ENCODE measurements around the gene UCP2. TPM values are rescaled to one million over a fixed set of nuclear protein-coding genes. Genes with fewer than 3 reads are reported as not detected.
A peak's percentile ranks its signal among the peaks of the same experiment; 100 is the strongest.

UCP2 gene, protein sequence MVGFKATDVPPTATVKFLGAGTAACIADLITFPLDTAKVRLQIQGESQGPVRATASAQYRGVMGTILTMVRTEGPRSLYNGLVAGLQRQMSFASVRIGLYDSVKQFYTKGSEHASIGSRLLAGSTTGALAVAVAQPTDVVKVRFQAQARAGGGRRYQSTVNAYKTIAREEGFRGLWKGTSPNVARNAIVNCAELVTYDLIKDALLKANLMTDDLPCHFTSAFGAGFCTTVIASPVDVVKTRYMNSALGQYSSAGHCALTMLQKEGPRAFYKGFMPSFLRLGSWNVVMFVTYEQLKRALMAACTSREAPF
- 100 to 1,000 TPM in 10 of 12 donors, 10 to 100 TPM in 1, not detected in 1; 86.3 to 208 (median 149) TPM for polyA plus RNA-seq (ENCODE audit: insufficient read length in 12 of 12)
- long read RNA-seq, donor 1, transcript UCP2-201 (8 exons, 2,113 nt) = major isoform, 13 of 27 reads
- long read RNA-seq, donor 1, partial matches to known transcripts = 13 of 27 reads
- long read RNA-seq, donor 1, other reads (novel, unspliced or antisense) = 0 of 27 reads
- long read RNA-seq, donor 2, transcript UCP2-201 (8 exons, 2,113 nt) = major isoform, 54 of 125 reads
- long read RNA-seq, donor 2, transcript UCP2-208 (5 exons, 1,004 nt) = minor isoform, 5 of 125 reads
- long read RNA-seq, donor 2, partial matches to known transcripts = 66 of 125 reads
- long read RNA-seq, donor 2, other reads (novel, unspliced or antisense) = 0 of 125 reads
- long read RNA-seq, donor 3, transcript UCP2-201 (8 exons, 2,113 nt) = major isoform, 22 of 25 reads
- long read RNA-seq, donor 3, partial matches to known transcripts = 0 of 25 reads
- long read RNA-seq, donor 3, other reads (novel, unspliced or antisense) = 0 of 25 reads
- long read RNA-seq, donor 4, transcript UCP2-201 (8 exons, 2,113 nt) = major isoform, 17 of 28 reads
- long read RNA-seq, donor 4, partial matches to known transcripts = 10 of 28 reads
- long read RNA-seq, donor 4, other reads (novel, unspliced or antisense) = 0 of 28 reads
- long read RNA-seq, donor 5 = 0 reads
- long read RNA-seq, donor 6, transcript UCP2-201 (8 exons, 2,113 nt) = major isoform, 27 of 39 reads
- long read RNA-seq, donor 6, partial matches to known transcripts = 12 of 39 reads
- long read RNA-seq, donor 6, other reads (novel, unspliced or antisense) = 0 of 39 reads
- long read RNA-seq, donor 7, transcript UCP2-201 (8 exons, 2,113 nt) = major isoform, 13 of 14 reads
- long read RNA-seq, donor 7, partial matches to known transcripts = 0 of 14 reads
- long read RNA-seq, donor 7, other reads (novel, unspliced or antisense) = 0 of 14 reads
- long read RNA-seq, donor 8, transcript UCP2-201 (8 exons, 2,113 nt) = major isoform, 28 of 29 reads
- long read RNA-seq, donor 8, partial matches to known transcripts = 0 of 29 reads
- long read RNA-seq, donor 8, other reads (novel, unspliced or antisense) = 0 of 29 reads
- long read RNA-seq, donor 9, transcript UCP2-201 (8 exons, 2,113 nt) = major isoform, 12 of 12 reads
- long read RNA-seq, donor 9, partial matches to known transcripts = 0 of 12 reads
- long read RNA-seq, donor 9, other reads (novel, unspliced or antisense) = 0 of 12 reads
- long read RNA-seq, donor 10, transcript UCP2-201 (8 exons, 2,113 nt) = major isoform, 47 of 48 reads
- long read RNA-seq, donor 10, partial matches to known transcripts = 0 of 48 reads
- long read RNA-seq, donor 10, other reads (novel, unspliced or antisense) = 0 of 48 reads
- long read RNA-seq, donor 11, transcript UCP2-201 (8 exons, 2,113 nt) = major isoform, 46 of 61 reads
- long read RNA-seq, donor 11, partial matches to known transcripts = 12 of 61 reads
- long read RNA-seq, donor 11, other reads (novel, unspliced or antisense) = 0 of 61 reads

DNA sequence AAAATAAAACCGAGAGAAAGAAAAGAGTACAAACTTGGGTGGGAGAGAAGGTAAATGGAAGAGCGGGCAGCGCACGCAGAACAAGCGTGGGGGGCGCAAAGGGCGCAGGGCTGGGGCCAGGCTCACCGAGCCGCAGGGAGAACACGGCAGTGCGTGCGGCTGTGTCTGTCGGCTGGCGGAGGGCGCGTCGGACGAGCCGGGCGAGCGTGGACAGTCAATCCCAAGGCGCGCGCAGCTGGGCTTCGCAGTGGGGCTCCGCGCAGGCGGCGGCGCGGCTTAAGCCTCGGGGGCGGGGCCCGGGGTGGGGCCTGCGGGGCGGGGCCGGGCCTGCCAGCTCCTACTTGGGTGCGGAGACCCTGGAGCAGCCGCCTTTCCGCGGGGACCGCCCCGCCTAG lies at the start of gene UCP2:
TSS of gene UCP2 (minus strand) at position 249 of the 395 bp plus-strand sequence. CDS start 4,465 bp downstream, outside the sequence.
- peak; percentile 59 for DNase-seq

DNA sequence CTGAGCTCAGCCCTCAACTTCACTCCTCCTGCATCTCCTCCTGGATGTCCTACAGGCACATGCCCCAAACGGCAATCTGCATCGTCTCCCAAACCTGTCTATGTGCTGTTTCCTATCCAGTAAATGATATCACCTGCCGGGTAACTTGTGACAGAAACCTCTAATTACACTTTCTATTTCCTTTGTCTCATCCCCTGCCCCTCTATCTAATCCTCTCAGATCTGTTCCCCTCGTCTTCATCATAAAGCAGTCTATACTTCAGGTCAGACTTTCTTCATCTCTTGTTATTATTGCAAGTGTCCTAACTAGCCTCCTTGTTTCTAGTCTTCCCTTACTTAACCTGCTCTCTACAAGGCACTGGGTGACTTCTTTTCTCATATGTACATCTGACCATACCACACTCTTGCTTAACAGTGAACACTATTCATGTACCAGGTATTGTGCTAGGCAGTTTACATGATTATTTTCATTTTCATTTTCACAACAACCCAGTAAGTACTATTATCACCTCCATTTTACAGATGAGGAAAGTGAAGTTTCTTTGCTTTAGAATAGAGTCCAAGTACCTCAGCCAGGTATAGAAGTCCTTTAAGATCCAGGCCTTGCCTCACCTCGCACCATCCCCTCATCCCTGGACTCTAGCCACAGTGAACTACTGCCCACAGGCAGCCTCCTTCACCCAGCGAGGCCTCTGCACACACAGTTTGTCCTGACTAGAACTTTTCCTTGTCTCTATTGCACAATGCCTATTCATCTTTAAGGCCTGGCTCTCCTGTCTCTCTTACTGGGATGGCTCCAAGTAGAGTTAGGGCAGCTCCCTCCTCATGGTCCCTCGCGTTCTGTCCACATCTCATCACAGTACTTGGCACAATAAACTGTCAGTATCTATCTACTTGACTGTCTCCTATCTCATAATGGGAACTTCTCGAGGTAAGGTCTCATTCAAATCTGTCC lies 48.4 kb upstream of the UCP2 start:
- DNase-seq = no peak

DNA sequence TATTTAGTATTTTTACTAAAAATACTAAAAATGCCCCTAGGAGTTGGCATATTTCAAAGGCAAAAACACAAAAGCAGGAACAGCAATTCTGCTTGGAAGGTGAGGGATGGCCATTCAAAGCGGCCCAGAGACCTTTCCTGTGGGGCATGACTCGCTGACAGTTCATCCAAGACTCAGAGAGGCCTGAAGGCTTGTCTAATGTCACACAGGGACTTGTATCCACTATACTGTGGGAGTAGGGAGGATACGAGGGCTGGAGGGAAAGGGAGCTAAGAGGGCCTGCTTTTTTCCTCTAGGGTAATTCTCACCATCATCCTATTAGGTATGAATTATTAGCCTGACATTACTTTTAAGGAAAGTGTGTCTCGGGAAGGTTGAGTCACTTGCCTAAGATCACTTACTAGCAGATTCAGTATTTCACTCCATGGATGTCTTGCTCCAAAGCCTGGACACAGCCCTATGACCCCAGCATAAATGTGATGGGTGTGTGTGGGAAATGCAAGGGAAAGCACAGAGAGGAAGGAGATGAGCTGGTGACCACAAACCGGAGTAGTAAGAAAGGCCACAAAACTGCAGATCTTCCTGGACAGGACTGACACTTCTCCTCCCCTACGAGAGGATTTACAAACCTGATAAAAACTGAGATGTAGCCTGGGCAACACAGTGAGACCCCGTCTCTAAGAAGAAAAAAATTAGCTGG lies 43.0 kb upstream of the UCP2 start:
- no peak for DNase-seq

GRCh38 chr11:74024261-74025029 lies 41.8 kb upstream of the UCP2 start:
- peak; percentile 49 for DNase-seq

DNA sequence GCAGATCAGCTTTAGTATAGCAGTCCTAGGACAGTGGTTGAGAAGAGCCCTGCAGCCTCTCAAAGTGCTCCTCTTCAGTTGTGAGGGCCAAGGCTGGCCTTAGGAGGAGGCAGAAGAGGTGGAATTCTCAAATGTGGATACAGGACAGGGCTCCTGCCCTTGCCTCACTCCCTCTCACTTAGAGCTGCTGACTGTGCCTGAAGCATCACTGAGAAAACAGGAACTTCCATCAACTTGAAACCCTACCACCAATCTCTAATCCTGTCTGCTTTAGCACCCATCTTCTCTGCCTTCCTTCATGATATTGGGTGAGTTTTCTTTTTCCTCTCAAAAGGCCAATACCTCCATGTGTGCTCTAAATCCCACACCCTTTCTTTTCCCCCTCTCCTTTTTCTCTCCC lies 40.6 kb upstream of the UCP2 start:
- DNase-seq = no peak

DNA sequence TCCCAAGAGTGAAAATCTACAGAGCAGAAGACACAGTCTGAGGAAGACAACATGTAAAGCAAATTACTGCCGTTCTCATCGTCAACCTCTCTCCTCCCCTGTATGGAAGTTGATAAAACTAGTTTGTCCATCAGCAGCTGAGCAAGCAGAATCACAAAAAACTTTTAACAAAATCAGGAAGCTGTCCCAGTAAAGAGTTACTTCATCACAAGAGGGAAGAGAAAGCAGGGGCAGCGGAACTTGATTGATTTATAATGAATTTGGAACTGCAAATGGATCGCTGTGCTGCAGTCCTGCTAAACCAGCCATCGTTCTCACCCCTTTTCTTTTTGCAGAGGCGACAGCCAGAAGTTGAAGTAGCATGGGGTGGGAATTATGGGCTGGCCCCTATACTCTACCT lies 39.9 kb upstream of the UCP2 start:
- DNase-seq = no peak

DNA sequence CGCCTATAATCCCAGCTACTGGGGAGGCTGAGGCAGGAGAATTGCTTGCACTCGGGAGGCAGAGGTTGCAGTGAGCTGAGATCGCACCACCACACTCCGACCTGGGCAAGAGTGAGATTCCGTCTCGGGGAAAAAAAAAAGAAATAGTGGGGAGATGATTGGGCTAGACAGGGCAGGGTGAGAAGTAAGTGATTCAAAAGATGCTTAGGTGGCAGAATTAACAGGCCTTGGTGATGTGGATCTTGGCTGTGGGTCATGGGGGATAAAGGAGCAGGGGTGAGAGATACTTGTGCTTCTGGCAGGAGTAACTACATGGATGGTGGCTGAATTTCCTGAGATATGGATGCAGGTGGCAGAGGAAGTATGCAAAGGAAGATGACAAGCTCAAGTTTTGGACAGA lies 39.4 kb upstream of the UCP2 start:
- DNase-seq = no peak

- DNase-seq = no peak
These were observed 37.9 kb upstream of the UCP2 start for GRCh38 chr11:74020539-74020938.

DNA sequence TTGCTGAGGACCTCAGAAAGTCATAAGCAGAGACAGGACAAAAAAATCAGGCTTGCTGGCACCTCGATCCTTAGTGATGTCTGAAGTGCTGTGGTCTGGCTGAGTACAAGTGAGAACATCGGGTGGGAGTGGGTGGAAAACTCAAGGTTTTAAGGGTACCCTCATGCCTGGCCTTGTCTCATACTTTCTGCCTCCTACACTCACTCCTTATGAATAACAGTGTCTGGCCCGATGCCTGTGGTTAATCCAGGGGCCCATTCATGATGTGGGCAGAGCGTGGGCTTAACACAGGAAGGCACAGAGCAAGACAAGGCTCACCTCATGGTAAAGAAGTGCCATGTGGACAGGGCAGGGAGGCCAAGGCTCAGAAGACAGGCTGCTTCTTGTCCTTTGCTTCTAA lies 37.2 kb upstream of the UCP2 start:
- no peak for DNase-seq

DNA sequence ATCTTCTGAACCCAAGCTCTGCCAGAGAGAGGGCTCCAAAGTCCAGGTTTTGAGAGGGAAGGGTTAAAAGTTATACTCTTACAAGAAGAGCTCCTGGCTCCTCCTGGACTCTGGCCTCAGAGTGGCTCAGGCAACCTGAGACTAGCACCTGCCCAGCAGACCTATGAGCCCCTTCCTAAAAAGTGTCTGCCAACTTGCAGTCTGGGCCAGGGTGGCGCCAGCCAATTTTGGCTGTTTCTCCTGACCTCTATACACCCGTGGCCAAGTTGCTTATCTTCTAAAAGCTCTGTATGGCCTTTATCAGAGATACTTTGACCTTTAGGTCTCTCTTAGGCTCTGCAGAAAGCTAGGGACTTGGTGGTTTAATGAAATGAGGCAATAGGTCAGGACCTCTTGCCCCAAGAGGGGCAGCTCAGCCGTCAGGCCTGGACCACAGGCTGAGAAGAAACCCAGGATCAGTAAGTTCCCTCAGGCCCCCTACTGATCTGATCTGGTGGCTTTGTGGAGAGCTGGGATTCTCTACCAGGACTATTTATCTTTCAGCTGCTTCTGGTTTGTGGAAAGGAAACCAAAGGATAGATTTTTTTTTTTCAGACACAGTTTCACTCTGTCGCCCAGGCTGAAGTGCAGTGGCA lies 36.6 kb upstream of the UCP2 start:
- DNase-seq = no peak

GRCh38 chr11:74018331-74019005 lies 35.8 kb upstream of the UCP2 start:
- DNase-seq = peak; percentile 41

DNA sequence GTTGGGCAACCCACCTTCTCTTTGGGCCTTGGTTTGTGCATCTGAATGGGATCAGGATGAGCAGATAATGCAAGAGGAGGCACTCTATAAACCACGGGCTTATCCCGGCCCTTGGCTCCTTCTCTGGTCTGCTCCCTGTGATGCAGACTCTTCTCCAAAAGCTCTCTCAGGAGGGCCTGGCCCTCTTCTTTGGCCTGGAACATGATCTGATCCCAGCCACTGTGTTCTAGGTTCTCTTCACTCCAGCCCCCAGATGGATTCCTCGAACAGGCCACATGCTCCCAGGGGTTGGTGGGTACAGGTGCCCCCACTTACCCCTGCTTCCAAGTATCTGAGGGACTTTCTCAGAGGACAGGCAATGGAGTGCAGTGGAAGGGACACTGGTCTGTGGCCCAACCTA lies 35.0 kb upstream of the UCP2 start:
- no peak for DNase-seq

- DNase-seq = no peak
These were observed 33.5 kb upstream of the UCP2 start for GRCh38 chr11:74015919-74016684.

GRCh38 chr11:74014880-74015279 lies 32.2 kb upstream of the UCP2 start:
- no peak for DNase-seq

DNA sequence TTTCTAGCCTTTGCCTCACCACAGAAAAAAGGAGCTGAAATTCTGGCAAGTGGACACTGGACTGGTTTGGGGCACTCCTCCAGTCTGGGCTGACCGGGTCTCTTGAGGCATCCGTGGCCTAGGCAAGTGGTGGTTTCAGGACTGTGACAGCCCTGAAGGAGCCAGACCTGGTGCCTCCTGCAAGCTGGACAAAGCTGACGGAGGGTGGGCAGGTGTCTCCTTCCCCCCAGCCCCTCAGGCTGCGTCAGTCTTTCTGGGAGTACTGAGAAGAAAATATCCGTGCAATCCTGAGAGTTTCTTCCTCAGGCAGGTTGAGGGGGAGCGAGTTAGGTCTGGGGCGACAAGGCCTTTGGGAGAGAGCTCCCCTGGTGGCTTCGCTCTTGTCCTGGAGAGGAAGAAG lies 30.5 kb upstream of the UCP2 start:
- no peak for DNase-seq

All from muscle of arm (tissue), 14 donors.